Loucy (cell line): ENCODE measurements around the gene ALS2CL.

ENCODE experiments used
- EZH2phosphoT487 ChIP-seq: fragments of 200-600 bp; IDR thresholded peaks from 2 replicates; pipeline ENCODE4 v1.6.1; 2018; ENCODE audit warnings: antibody characterized with exemption, mild to moderate bottlenecking, moderate library complexity, borderline replicate concordance
- TF ChIP-seq, protein P1 (sequence below): fragments of 200-600 bp; sonication (generic); conservative IDR thresholded peaks from 2 replicates; pipeline ENCODE4 v1.5.1; 2014; ENCODE audit warnings: mild to moderate bottlenecking, antibody characterized with exemption, low read length

DNA sequence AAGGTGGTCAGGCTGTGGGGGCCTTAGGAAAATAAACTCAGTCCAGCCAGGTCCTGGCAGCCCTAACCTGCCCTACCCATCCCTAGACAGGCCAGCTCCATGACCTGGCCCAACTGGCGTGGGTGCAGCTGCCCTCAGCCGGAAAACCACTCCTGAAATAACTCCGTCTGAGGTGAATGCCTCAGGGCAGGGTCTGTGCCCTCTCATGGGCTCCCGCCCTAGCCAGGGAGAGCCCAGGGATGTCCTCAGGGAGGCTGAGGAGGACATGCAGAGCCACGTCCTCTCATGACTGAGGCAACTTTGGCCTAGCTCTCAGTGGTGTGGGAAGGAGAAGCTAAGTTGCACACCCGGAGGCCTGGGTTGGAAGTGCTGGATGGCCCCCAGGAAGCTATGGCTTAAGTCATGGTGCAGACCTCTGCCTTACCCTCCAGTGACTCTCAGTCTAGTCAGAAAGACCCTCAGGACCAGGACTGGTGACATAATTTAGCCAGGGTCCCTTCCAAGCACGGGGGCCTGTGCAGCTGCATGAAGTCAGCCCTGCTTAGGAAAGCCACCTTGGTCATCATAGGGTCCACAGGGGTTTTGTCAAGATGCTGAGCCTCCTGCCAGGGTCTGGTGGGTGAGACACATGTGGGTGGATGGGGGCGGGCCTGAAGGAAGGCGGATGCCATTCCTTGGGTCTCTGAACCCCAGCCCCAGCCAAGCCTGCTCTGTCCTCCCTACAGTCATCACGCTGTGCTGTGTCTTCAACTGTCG, 15.1 kb upstream of the ALS2CL start:
- TF ChIP-seq, protein P1, sequence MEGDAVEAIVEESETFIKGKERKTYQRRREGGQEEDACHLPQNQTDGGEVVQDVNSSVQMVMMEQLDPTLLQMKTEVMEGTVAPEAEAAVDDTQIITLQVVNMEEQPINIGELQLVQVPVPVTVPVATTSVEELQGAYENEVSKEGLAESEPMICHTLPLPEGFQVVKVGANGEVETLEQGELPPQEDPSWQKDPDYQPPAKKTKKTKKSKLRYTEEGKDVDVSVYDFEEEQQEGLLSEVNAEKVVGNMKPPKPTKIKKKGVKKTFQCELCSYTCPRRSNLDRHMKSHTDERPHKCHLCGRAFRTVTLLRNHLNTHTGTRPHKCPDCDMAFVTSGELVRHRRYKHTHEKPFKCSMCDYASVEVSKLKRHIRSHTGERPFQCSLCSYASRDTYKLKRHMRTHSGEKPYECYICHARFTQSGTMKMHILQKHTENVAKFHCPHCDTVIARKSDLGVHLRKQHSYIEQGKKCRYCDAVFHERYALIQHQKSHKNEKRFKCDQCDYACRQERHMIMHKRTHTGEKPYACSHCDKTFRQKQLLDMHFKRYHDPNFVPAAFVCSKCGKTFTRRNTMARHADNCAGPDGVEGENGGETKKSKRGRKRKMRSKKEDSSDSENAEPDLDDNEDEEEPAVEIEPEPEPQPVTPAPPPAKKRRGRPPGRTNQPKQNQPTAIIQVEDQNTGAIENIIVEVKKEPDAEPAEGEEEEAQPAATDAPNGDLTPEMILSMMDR: no peak
- TF ChIP-seq EZH2phosphoT487: no peak
